Kasumi-1 (cell line): ENCODE data around the gene CTNNBL1.

Experiments
- DNase-seq, 2 experiments: peaks; one replicate each; lab custom pipeline; 2025; lab: John Stamatoyannopoulos, UW

The CTNNBL1 gene

GRCh38 chr20:37919389-37920040, 225.7 kb downstream of the CTNNBL1 start:
- no peak for DNase-seq

- no peak for DNase-seq
Observed at GRCh38 chr20:37920270-37920669, 226.4 kb downstream of the CTNNBL1 start.

- no peak for DNase-seq
Observed at GRCh38 chr20:37920679-37921322, 227.0 kb downstream of the CTNNBL1 start.

- DNase-seq, result no peak
Observed at GRCh38 chr20:37921341-37921929, 227.6 kb downstream of the CTNNBL1 start.
